GM18508 (cell line): ENCODE results near the gene FCRL3.

Source experiments
- ATAC-seq: cut with Tn5 transposase; IDR thresholded peaks from one replicate; pipeline ENCODE4 v1.9.1; 2021; ENCODE audit warnings: moderate number of reproducible peaks; ENCODE audit not compliant: insufficient read depth, unreplicated experiment

FCRL3 gene

DNA sequence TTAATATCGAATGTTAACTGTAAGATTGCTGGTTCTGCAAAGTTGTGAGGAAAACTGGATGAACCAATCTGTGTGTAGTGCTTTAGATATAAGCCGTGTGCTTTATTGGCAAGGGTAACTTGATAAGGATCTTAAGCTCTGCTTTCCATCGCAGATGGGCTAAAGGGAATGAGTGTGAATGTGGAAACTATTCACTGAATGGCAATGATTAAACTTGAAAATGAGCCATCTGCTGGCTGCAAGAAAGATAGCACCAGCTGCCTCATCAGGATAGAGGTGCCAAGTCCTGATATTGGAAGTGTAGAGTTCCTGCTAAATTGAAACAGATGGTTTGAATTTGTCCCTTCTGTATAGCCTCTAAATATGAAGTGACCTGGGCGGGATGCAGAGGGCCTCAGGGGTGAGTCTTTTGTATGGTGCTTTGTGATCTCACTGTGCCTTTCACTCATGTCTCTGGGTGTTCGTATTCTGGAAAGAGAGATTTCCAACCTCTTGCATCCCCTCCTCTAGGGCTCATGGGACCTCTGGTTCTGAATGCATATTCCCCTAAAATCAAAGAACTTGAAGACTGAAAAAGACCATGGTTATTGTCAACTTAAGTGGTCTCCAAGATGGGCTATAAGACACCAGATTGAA, 9.2 kb downstream of the FCRL3 start:
- no peak for ATAC-seq

DNA sequence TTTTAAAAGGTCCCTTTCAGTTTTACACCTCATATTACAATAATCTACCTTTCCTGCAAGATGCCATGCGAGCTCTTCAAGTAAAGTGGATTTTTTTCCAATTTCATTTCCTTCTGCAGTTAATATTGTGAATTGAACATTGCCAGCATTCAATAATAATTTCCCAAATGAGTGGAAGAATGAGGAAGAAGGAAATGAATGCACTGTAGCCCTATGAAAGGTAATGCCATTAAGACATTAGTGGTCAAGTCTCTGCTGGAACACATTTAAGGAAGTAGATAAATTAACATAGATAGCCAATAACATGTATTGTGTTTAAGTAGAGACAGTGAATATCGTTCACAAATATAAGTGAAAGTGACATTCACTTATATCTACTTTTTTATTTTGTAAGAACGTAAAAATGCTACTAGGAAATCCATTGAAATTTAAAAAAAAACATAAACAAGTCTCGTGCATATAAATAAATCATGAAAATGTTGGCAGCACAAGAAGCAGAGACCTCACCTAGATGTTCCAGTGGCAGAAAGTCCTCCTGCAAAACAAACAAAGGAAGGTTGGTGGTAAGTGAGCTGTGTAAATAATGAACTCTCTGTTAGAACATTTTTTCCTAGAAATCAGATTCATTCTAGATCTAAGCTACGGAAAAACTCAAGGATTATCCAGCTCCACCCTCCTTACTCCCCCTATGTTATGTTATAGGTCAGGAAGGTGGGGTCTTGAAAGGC, 17.7 kb downstream of the FCRL3 start:
- no peak for ATAC-seq

DNA sequence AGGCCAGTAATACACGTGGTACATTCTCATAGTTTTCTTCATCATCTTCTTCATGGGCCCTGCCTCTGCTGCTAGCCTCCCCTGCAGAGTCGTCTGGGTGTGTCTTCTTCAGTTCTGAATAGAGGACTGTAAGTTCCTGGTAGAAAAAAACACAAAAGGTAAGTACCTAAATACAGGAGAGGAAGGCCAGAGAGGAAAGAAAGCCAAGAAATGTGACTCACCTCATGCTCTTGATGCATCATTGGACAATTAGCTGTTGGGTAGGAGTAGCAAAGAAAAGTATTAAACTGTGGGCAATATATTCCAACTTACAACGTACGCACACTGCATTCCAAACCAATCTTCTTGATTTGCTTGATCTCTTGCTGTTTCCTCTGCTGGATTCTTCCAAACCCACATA, 21.8 kb downstream of the FCRL3 start:
- no peak for ATAC-seq

- ATAC-seq, result no peak
Observed at GRCh38 chr1:157673008-157673407, 27.6 kb downstream of the FCRL3 start.

DNA sequence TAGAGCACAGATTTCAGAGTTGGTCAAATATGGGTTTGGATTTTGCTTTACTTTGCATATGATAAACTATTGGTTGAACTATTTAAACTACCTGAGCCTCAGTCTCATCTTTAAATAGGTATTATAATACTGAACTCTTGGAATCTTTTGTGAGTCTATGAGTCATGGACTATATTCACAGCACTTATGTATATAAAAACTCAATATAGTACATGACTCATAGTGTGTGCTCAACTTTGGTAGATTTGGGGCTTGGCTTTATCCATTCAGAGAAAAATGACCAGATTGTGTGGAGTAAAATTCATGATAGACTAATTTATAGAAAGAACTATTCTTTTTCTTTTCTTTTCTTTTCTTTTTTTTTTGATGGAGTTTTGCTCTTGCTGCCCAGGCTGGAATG, 28.7 kb downstream of the FCRL3 start:
- ATAC-seq, result no peak

- no peak for ATAC-seq
Observed at GRCh38 chr1:157659576-157660247, 40.9 kb downstream of the FCRL3 start.

DNA sequence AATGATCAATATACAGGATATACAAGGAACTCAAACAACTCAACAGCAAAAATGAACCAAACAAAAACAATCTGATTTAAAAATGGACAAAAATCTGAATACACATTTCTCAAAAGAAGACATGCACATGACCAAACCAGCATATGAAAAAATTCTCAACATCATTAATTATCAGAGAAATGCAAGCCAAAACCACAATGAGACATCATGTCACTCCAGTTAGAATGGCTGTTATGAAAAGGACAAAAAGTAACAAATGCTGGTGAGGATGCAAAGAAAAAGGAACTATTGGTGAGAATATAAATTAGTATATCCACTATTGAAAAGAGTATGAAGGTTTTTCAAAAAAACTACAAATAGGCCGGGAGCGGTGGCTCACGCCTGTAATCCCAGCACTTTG, 42.0 kb downstream of the FCRL3 start:
- no peak for ATAC-seq

- no peak for ATAC-seq
Observed at GRCh38 chr1:157653494-157653873, 47.1 kb downstream of the FCRL3 start.

DNA sequence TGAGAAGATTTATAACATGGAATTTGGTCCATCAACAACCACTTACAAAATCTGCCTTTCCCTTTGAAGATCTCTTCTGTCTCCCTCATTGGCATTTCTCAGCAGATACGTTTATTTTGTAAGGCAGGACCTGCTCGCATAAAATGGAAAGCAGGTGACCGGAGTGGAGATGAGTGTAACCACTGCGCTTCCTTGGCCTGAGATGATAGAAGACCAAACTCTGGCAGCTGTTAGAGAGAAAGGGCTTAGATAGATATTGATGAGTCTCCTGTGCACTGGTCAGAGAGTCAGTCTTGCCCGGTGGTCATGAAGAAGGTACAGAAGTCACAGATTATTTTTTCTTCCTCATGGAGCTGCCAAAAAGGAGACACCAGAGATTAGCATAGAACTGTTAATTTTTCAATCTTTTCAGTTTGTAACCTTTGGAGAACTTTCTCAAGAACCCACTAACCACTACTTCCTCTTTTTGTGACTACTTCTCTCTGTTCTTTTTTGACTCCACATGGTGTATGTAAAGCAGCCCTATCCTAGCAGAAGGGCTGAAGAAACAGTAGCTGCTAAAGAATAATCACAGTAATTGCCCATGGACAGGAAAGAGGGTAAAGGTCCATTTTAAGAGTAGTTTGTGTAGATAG, 47.6 kb downstream of the FCRL3 start:
- ATAC-seq, result peak; percentile 81

DNA sequence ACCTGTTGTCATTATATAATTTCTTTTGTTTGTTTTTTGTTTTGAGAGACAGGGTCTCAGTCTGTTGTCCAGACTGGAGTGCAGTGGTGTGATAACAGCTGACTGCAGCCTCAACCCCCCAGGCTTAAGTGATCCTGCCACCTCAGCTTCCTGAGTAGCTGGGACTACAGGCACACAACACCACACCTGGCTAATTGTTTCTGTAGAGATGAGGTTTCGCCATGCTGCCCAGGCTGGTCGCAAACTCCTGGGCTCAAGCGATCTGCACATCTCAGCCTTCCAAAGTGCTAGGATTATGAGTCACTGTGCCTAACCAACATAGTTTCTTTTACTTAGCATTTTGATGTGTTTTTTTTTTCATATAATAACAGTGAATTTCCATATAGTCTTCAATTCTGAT, 52.3 kb downstream of the FCRL3 start:
- ATAC-seq, result no peak

GRCh38 chr1:157646144-157646543, 54.4 kb downstream of the FCRL3 start:
- ATAC-seq, result no peak

DNA sequence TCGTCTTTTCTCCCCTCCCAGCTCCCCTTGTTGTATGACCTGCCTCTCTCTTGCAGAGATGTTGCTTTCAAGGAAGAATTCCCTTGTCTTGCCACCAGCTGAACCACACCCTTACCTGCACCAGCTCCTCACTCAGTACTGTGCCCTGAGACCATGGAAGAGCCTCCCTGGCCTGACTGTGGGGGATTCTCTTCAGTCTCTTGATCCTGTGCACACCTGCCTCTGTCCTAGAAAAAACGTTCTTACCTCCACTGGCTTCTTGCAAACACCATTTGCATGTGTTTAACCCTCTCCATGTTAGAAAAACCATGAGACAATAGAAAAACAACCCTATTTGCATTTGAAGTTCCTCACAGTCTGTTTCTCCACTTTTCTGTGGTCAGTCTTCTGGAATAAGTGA, 59.4 kb downstream of the FCRL3 start:
- ATAC-seq, result no peak

GRCh38 chr1:157639800-157640199, 60.8 kb downstream of the FCRL3 start:
- ATAC-seq, result no peak

- ATAC-seq, result no peak
Observed at GRCh38 chr1:157628773-157629172, 71.8 kb downstream of the FCRL3 start.
